K562 (cell line): Measurements from ENCODE around the gene RPL29. TPM values are rescaled to one million over a fixed set of nuclear protein-coding genes. Genes with fewer than 3 reads are reported as not detected.

ENCODE experiments used
- ATAC-seq: fragments of 200-7000 bp; cut with Tn5 transposase; 3 replicates; pipeline ENCODE4 v1.9.1; 2020; ENCODE audit warnings: moderate library complexity
- BruUV-seq: library from RNA; stranded (reverse); fragments of 400-500 nt; replicated peaks from 2 replicates; lab custom pipeline; 2021; lab: Mats Ljungman, UMichigan
- CTCF ChIA-PET: fragments of 300-600 bp; formaldehyde crosslinking; extraction: SDS; loops from one replicate; lab custom pipeline; 2021; ENCODE audit warnings: low intra/inter-chr PET ratio; lab: Yijun Ruan, JAX
- POLR2A ChIA-PET: fragments of 300-600, 350-650 bp; sonication (Branson Sonifier 250); formaldehyde crosslinking; extraction: SDS; loops from one replicate; lab custom pipeline; 2021; ENCODE audit warnings: antibody characterized with exemption, inconsistent platforms; lab: Yijun Ruan, JAX
- DNase-seq, 4 experiments: peaks; one replicate each; pipeline versions ENCODE4 v3.0.0 to v3.0.0-alpha.2; 2011 to 2018; ENCODE audit warnings: low spot score in 3 of 4, mixed read lengths in 3 of 4; ENCODE audit errors: extremely low read depth in 1 of 4
- FAIRE-seq: peaks from 2 replicates; lab custom pipeline; 2011; peaks lifted over from hg19 to GRCh38; lab: Jason Lieb, UNC
- H2AFZ ChIP-seq: 2 replicates; pipeline ENCODE4 v1.6.0; 2011; ENCODE audit warnings: low read depth, low read length, control low read depth, inconsistent platforms
- H3K27ac ChIP-seq: fragments of 200-600 bp; 3 replicates; pipeline ENCODE4 v1.8.0; 2011; ENCODE audit warnings: low read depth, mild to moderate bottlenecking, control low read depth, inconsistent platforms, low read length, moderate library complexity, mixed read lengths; ENCODE audit errors: extremely low read depth
- H3K27me3 ChIP-seq, 2 experiments: fragments of 300-600 bp in 1 of 2; 2 replicates in 1 of 2; 3 replicates in 1 of 2; pipeline versions ENCODE4 v1.6.0 to v1.8.0; 2011; ENCODE audit warnings: inconsistent platforms in 2 of 2, low read length in 2 of 2, mild to moderate bottlenecking in 1 of 2, mixed read lengths in 1 of 2, moderate library complexity in 1 of 2; ENCODE audit not compliant: control insufficient read depth in 2 of 2, insufficient read depth in 2 of 2
- H3K36me3 ChIP-seq: fragments of 300-600 bp; 3 replicates; pipeline ENCODE4 v1.8.0; 2011; ENCODE audit warnings: mild to moderate bottlenecking, low read length, inconsistent platforms; ENCODE audit not compliant: control insufficient read depth, insufficient read depth
- H3K4me1 ChIP-seq, 2 experiments: fragments of 200-600 bp in 1 of 2; replicated peaks in 1 of 2; 2 replicates in 1 of 2; 3 replicates in 1 of 2; pipeline versions ENCODE4 v1.5.1 to v1.8.0; 2011; ENCODE audit warnings: inconsistent platforms in 2 of 2, low read length in 2 of 2, mild to moderate bottlenecking in 1 of 2, mixed read lengths in 1 of 2, moderate library complexity in 1 of 2; ENCODE audit not compliant: control insufficient read depth in 2 of 2, insufficient read depth in 2 of 2
- H3K4me2 ChIP-seq: 2 replicates; pipeline ENCODE4 v1.6.1; 2011; ENCODE audit warnings: low read length, control low read depth, inconsistent platforms, mixed read lengths; ENCODE audit not compliant: insufficient read depth
- H3K4me3 ChIP-seq: fragments of 200-600 bp; sonication (generic), shearing (Covaris generic); 2 replicates; pipeline ENCODE4 v1.5.1; 2016; ENCODE audit warnings: control low read depth, inconsistent platforms
- H3K79me2 ChIP-seq: fragments of 200-600 bp; 3 replicates; pipeline ENCODE4 v1.8.0; 2011; ENCODE audit warnings: low read length, inconsistent platforms; ENCODE audit not compliant: control insufficient read depth, insufficient read depth
- H3K9ac ChIP-seq, 2 experiments: 2 replicates each; pipeline versions ENCODE4 v1.6.0 to v1.6.1; 2011; ENCODE audit warnings: low read depth in 2 of 2, low read length in 2 of 2, control low read depth in 1 of 2, inconsistent platforms in 1 of 2, mild to moderate bottlenecking in 1 of 2, mixed read lengths in 1 of 2; ENCODE audit not compliant: insufficient read depth in 1 of 2
- H3K9me1 ChIP-seq: one replicate; pipeline ENCODE4 v1.6.0; 2011; ENCODE audit warnings: inconsistent platforms, mild to moderate bottlenecking, low read length, moderate library complexity; ENCODE audit not compliant: control insufficient read depth, insufficient read depth
- H3K9me3 ChIP-seq: replicated peaks from 2 replicates; pipeline ENCODE4 v1.5.1; 2011; ENCODE audit warnings: low read depth, low read length, inconsistent platforms; ENCODE audit not compliant: control insufficient read depth, insufficient read depth
- H4K20me1 ChIP-seq: replicated peaks from 2 replicates; pipeline ENCODE4 v1.6.1; 2011; ENCODE audit warnings: low read length, inconsistent platforms, mixed read lengths; ENCODE audit not compliant: control insufficient read depth, insufficient read depth
- POLR2G ChIP-seq: fragments of 200-400 bp; formaldehyde crosslinking; IDR thresholded peaks from 2 replicates; pipeline ENCODE4 v1.6.1; 2017; ENCODE audit warnings: low read depth, mild to moderate bottlenecking, antibody characterized with exemption, low read length, moderate library complexity
- RBFOX2 ChIP-seq: fragments of 200-400 bp; formaldehyde crosslinking; IDR thresholded peaks from 2 replicates; pipeline ENCODE4 v1.6.1; 2017; ENCODE audit warnings: low read depth, mild to moderate bottlenecking, low read length, moderate library complexity
- WGBS: fragments of 100-300 bp; shearing (Covaris generic); methylation state at CpG from one replicate; pipeline ENCODE4 v1.1.6; 2016; ENCODE audit warnings: low coverage, mixed read lengths; ENCODE audit not compliant: insufficient coverage; ENCODE audit errors: missing lambda C conversion rate; 5-methylcytosine and 5-hydroxymethylcytosine counted together
- in situ Hi-C: fragments of 300-500 bp; cut with MboI; formaldehyde crosslinking; loops from 4 replicates; pipeline ENCODE4 v1.15.0; 2018; ENCODE audit warnings: inconsistent platforms, mixed read lengths
- intact Hi-C: fragments of 100-400 bp; cut with micrococcal nuclease; formaldehyde crosslinking; loops from 2 replicates; pipeline ENCODE4 v1.14.2; 2022
- polyA plus RNA-seq, 8 experiments: library from polyadenylated mRNA; depleted of rRNA in 4 of 8; stranded (reverse) in 5 of 8; unstranded in 3 of 8; fragments of >200 nt; fragmentation: Nextera tagmentation in 2 of 8; fragmentation: Illumina TruSeq in 1 of 8; extraction: Ambion mirVana in 2 of 8; extraction: Trizol in 1 of 8; gene quantifications; 2 replicates each; pipeline versions ENCODE4 v1.2.1 to v1.2.3, GENCODE V29; 2011 to 2014; ENCODE audit warnings: inconsistent platforms in 1 of 8, missing spikeins in 1 of 8
- total RNA-seq, 7 experiments: library from RNA; depleted of rRNA in 6 of 7; stranded (reverse); fragments of >200 nt in 6 of 7; fragmentation: Illumina TruSeq in 2 of 7; extraction: Trizol in 2 of 7; gene quantifications; 2 replicates each; pipeline versions ENCODE4 v1.2.1 to v1.2.3, GENCODE V29; 2011 to 2021; ENCODE audit warnings: low replicate concordance in 1 of 7
- TF ChIP-seq, protein P1 (sequence below), 3 experiments: fragments of 200-800 bp in 1 of 3; fragments of 250-450 bp in 1 of 3; fragments of 450-650 bp in 1 of 3; sonication (Bioruptor Pico) in 1 of 3; sonication (Bioruptor generic) in 1 of 3; formaldehyde crosslinking in 1 of 3; IDR thresholded peaks; 2 replicates each; pipeline versions ENCODE4 v1.6.1 to v1.8.0; 2016 to 2022; ENCODE audit warnings: mild to moderate bottlenecking in 2 of 3, missing genetic modification characterization in 2 of 3, missing compliant biosample characterization in 1 of 3, moderate library complexity in 1 of 3

The RPL29 gene
- total and polyA plus RNA-seq, 9 of the 15 experiments (the other 6 are each of a cell fraction or from before 2014, with no cell fraction given) = 568 to 1,475 (median 1,104) TPM

DNA sequence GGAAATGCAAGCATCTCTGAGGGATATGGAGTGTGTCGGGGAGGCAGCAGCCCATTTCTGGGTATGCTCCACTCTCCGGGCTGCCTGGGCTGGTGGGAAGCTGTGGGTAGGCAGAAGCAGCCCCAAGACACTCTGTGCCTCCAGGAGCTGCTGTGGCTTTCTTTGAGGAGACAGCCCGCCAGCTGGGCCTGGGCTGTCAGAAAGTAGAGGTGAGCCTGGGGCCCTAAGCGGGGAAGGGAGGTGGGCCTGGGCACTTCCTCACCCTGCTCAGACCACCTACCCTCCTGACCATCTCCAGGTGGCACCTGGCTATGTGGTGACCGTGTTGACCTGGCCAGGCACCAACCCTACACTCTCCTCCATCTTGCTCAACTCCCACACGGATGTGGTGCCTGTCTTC is 10.6 kb downstream of the RPL29 start:
- no TSS peak for BruUV-seq
- DNase-seq = no peak
- Histone ChIP-seq H3K36me3 (peaks cover 34% of the 10 kb centered on the region; the same call in 2 of the 3 replicates), H3K27me3 (no peaks in the 10 kb centered on the region), H3K79me2 (peaks cover 47% of the 10 kb centered on the region), H3K4me3 (peak overlapping the region; percentile 55; the same call in 1 of the 2 replicates), H3K9me1 (no peaks in the 10 kb centered on the region), H3K9ac (peak overlapping the region; percentile 51 to 94), H3K4me1 (peaks cover 35 to 68% of the 10 kb centered on the region in 2 experiments; a peak in 4 of 5 replicates), H4K20me1 (no peaks in the 10 kb centered on the region), H2AFZ (no peak overlapping the region), H3K9me3 (no peaks in the 10 kb centered on the region), H3K27ac (peak overlapping the region; percentile 28; the same call in 2 of the 3 replicates), H3K4me2 (peak overlapping the region; percentile 96)
- 56% methylated on average over 3 of the region's 6 CpGs for WGBS
- no peak for ATAC-seq
- in situ Hi-C loops = no loop called here
- ChIA-PET POLR2A (interaction anchor here (0.7 to 5.2 kb wide), 3 partner anchors 8 to 147 kb away, joined by 3 to 105 read pairs (median 3); partner anchors contain the start of gene RPL29), CTCF (no interaction called here)
- intact Hi-C loops = no loop called here
- TF ChIP-seq POLR2G (peak; percentile 58), RBFOX2 (peak; percentile 63)
- TF ChIP-seq, protein P1, sequence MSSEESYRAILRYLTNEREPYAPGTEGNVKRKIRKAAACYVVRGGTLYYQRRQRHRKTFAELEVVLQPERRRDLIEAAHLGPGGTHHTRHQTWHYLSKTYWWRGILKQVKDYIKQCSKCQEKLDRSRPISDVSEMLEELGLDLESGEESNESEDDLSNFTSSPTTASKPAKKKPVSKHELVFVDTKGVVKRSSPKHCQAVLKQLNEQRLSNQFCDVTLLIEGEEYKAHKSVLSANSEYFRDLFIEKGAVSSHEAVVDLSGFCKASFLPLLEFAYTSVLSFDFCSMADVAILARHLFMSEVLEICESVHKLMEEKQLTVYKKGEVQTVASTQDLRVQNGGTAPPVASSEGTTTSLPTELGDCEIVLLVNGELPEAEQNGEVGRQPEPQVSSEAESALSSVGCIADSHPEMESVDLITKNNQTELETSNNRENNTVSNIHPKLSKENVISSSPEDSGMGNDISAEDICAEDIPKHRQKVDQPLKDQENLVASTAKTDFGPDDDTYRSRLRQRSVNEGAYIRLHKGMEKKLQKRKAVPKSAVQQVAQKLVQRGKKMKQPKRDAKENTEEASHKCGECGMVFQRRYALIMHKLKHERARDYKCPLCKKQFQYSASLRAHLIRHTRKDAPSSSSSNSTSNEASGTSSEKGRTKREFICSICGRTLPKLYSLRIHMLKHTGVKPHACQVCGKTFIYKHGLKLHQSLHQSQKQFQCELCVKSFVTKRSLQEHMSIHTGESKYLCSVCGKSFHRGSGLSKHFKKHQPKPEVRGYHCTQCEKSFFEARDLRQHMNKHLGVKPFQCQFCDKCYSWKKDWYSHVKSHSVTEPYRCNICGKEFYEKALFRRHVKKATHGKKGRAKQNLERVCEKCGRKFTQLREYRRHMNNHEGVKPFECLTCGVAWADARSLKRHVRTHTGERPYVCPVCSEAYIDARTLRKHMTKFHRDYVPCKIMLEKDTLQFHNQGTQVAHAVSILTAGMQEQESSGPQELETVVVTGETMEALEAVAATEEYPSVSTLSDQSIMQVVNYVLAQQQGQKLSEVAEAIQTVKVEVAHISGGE (CRISPR knock-in tag; IDR thresholded peaks at IDR 0.05) = no peak
- no peak for FAIRE-seq
